ENCODE measurements around the gene RRH. TPM values are rescaled to one million over a fixed set of nuclear protein-coding genes. Genes with fewer than 3 reads are reported as not detected.

The RRH gene
- total and polyA plus RNA-seq, 5 donors from 2014 or later = 0.27 TPM; not detected in 4

Other genes with a start within 250 kb of the RRH start
- gene CASP6, start 124.5 kb upstream of the RRH start, total RNA-seq = 21.9 TPM
- 10 to 100 TPM; 64.5 to 88.4 (median 72.7) TPM for gene CASP6, start 124.5 kb upstream of the RRH start, polyA plus RNA-seq
- 13.3 TPM for gene PLA2G12A, start 97.9 kb upstream of the RRH start, total RNA-seq
- 10 to 100 TPM; 36.3 to 48.4 (median 43.2) TPM for gene PLA2G12A, start 97.9 kb upstream of the RRH start, polyA plus RNA-seq
- gene CFI, start 26.0 kb upstream of the RRH start, total RNA-seq = not detected
- gene CFI, start 26.0 kb upstream of the RRH start, polyA plus RNA-seq = not detected
- gene GAR1, start 12.2 kb upstream of the RRH start, total RNA-seq = 14.3 TPM
- 10 to 100 TPM in 3 of 4 donors, 1 to 10 TPM in 1; 9.8 to 17.4 (median 15.8) TPM for gene GAR1, start 12.2 kb upstream of the RRH start, polyA plus RNA-seq
- 0.25 TPM for gene LRIT3, start 20.1 kb downstream of the RRH start, total RNA-seq
- under 1 TPM in 2 of 4 donors, not detected in 2; 0.07 to 0.08 TPM for gene LRIT3, start 20.1 kb downstream of the RRH start, polyA plus RNA-seq
- gene EGF, start 84.9 kb downstream of the RRH start, total RNA-seq = 2.1 TPM
- gene EGF, start 84.9 kb downstream of the RRH start, polyA plus RNA-seq = not detected